Activated naive CD4-positive, alpha-beta T cell (primary cell): ENCODE data around the gene SMYD2.

Experiments
- DNase-seq, 4 experiments: peaks; one replicate each; lab custom pipeline; 2025; lab: John Stamatoyannopoulos, UW

The SMYD2 gene

GRCh38 chr1:214329470-214330220 lies 48.7 kb downstream of the SMYD2 start:
- no peak for DNase-seq

- DNase-seq: no peak
Measured at GRCh38 chr1:214330222-214330621, 49.3 kb downstream of the SMYD2 start.

- DNase-seq: no peak
Measured at GRCh38 chr1:214330715-214331114, 49.8 kb downstream of the SMYD2 start.

GRCh38 chr1:214331180-214331579 lies 50.2 kb downstream of the SMYD2 start:
- no peak for DNase-seq

- peak; percentile 3 to 22 (median 10) for DNase-seq
Measured at GRCh38 chr1:214331827-214332423, 51.0 kb downstream of the SMYD2 start.

- DNase-seq: peak in 1 of 4 experiments; percentile 13
Measured at GRCh38 chr1:214332946-214333798, 52.2 kb downstream of the SMYD2 start.

DNA sequence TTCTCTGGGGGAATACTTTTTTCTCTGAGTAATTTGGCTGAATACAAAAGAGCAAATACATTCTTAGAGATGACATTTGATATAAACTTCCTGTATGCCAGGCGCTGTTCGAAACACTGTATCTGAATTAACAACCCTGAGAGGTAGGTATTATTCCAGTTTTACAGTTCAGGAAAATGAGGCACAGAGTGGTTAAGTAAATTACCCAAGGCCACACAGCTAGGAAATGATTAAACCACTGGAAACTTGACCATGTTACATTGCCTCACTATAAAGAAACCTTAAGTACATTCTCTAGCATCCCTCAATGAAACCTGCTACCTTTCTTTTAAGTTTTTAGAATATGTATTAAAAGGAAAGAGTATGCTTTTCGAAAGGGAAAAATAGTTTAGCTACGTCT lies 54.6 kb downstream of the SMYD2 start:
- DNase-seq: no peak

GRCh38 chr1:214337015-214337414 lies 56.1 kb downstream of the SMYD2 start:
- DNase-seq: no peak

DNA sequence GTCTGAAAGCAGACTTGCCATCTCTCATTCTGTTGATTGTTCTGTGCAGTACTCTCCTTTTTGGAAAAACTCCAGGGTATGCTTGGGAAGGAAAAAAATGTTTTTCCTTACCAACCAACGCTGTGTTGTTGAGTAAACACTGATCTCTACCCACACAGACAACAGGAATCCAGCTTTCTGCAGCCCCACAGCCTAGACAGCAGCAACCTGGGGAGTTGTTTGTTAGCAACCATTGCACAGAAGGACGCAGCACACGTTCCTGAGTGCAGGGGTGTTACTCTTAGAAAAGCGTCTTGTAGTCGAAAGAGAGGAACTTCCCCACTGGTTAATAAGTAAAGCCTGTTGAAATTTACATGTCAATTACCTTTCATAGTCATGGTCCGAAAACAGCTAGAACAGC lies 56.6 kb downstream of the SMYD2 start:
- DNase-seq: no peak

- no peak for DNase-seq
Measured at GRCh38 chr1:214338212-214338611, 57.3 kb downstream of the SMYD2 start.

- DNase-seq: no peak
Measured at GRCh38 chr1:214341459-214341858, 60.5 kb downstream of the SMYD2 start.

- DNase-seq: no peak
Measured at GRCh38 chr1:214341932-214342331, 61.0 kb downstream of the SMYD2 start.

- no peak for DNase-seq
Measured at GRCh38 chr1:214342525-214342924, 61.6 kb downstream of the SMYD2 start.

GRCh38 chr1:214344897-214345296 lies 63.9 kb downstream of the SMYD2 start:
- DNase-seq: no peak

DNA sequence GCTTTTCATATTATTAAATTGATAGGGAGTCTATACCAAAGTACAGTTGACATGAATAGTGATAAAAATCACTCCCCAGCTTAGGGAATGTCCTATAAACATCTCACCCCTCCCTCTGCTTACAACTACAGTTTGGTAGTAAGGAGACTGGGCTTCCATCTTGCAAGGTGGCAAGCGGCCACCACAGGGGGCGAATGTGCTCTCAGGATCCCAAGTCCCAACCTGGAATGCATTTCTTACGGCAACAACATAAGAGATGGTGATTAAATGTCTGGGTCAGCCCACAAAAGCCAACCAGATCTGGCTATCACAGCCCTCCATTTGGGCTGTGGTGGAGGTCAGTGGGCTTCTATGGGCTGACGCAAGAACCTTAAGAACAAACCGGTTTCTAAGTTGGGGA lies 68.0 kb downstream of the SMYD2 start:
- no peak for DNase-seq

GRCh38 chr1:214349781-214350180 lies 68.8 kb downstream of the SMYD2 start:
- no peak for DNase-seq

DNA sequence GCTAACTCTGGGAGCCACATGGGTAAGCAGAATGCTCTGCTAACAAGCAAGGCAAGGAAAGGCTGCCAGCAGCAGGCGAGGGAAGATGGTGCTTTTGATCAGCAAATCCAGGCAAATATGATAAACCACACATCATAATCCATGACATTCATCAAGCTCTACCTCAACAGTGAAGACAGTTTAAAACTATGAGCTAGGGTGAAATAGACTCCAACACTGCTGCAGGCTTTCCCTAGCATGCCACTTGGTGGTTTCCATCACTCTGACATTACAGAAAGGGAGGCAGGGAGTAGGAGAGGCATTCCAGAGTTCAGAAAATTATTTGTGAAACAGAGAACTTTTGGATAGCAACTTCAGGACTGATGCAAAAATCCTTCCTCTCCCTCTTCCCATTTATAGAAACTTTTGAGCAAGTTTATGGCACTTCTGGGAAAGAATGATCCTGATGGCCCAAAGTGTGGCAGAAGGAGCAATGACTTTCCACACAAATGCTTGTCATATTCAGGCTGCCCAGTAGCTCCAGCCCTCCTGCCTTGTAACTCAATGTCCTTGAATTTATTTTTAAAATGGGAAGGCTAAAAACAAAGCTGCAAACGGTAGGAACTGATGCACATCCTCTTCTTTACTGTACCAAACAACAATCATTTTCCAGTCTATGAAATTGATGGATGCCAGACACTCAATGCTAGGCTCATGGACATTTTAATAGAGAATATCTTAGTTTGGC lies 70.8 kb downstream of the SMYD2 start:
- DNase-seq: no peak

DNA sequence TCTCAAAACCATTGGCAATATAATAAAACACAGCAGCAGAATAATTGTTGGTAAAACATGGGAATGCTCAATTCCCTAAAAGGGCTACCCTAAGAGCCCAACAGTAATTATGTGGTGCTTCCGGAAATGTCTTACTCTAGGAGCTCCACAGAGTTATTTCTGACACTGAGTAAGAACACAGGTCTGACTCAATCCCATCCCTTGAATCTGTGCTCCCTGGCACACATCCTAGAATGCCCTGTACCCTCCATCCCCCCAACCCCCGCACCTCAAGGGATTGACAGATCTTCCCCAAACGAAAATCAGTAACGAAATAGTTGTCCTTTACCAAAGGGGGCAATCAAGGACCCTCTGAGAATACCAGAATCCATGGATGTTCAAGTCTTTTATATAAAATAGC lies 71.9 kb downstream of the SMYD2 start:
- no peak for DNase-seq

GRCh38 chr1:214354440-214355148 lies 73.6 kb downstream of the SMYD2 start:
- no peak for DNase-seq

DNA sequence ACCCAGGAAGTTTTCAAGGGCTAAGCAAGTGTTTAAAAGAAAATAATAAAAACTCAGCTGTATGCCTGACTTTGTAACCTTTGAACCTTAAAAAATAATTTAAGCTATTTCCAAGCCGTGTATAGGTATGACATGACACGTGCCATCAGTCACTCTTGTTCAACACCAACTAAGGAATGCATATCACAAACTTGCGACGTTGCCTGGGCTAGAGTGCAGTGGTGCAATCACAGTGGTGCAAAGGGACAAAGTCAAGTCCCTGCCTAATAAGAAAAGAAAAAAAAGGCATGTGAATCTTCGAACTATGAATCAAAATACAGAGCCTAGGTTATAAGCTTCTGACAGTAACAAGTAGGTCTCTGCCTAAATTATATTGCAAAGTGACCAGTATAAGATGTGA lies 79.2 kb downstream of the SMYD2 start:
- no peak for DNase-seq

DNA sequence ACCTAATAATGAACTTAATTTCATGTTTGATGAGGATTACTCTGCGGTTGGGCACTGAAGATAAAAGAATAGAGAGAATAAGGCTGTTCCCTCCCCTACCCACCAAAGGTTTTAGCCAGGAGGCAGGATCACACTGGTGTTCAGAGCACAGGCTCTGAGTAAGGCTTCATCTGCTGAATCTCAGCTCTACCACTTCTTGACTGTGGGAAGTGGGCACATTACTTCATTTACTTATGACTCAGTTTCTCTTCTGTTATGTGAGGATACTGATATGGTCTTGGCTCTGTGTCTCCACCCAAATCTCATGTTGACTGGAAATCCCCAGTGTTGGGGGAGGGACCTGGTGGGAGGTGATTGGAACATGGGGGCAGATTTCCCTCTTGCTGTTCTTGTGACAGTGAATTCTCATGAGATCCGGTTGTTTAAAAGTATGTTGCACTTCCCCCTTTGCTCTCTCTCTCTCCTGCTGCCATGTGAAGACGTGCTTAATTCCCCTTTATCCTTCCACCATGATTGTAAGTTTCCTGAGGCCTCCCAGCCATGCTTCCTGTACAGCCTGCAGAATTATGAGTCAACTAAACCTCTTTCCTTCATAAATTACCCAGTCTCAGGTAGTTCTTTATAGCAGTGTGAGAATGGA lies 79.7 kb downstream of the SMYD2 start:
- no peak for DNase-seq
